ENCODE data around the gene UGCG.

DNA sequence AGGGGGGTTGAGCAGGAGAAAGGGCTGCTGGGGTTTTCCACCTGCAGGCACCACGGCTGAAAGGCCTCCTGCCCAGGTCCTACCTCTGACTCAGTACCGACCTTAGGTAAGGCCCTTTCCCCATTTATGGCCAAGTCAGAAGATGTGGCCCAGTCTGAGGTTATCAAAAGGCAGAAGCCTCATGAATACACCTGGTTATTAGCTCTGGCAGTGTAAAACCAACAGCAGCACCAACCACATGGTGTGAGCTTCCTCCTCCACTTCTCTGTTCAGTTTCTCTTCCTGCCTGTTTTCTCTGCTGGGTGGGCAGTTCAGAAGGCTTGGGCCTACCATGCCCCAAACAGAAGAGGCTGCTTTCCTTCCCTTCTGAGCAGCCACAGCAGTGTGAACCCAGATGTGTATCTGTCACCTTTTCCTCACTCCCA lies 86.9 kb downstream of the UGCG start:
- TF ChIP-seq, protein P1, sequence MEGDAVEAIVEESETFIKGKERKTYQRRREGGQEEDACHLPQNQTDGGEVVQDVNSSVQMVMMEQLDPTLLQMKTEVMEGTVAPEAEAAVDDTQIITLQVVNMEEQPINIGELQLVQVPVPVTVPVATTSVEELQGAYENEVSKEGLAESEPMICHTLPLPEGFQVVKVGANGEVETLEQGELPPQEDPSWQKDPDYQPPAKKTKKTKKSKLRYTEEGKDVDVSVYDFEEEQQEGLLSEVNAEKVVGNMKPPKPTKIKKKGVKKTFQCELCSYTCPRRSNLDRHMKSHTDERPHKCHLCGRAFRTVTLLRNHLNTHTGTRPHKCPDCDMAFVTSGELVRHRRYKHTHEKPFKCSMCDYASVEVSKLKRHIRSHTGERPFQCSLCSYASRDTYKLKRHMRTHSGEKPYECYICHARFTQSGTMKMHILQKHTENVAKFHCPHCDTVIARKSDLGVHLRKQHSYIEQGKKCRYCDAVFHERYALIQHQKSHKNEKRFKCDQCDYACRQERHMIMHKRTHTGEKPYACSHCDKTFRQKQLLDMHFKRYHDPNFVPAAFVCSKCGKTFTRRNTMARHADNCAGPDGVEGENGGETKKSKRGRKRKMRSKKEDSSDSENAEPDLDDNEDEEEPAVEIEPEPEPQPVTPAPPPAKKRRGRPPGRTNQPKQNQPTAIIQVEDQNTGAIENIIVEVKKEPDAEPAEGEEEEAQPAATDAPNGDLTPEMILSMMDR (IDR thresholded peaks at IDR 0.05): no peak
- TF ChIP-seq EP300 (IDR thresholded peaks at IDR 0.05): no peak
